ENCODE measurements around the gene DDX27. TPM values are rescaled to one million over a fixed set of nuclear protein-coding genes. Genes with fewer than 3 reads are reported as not detected.
A peak's percentile ranks its signal among the peaks of the same experiment; 100 is the strongest.

The DDX27 gene
- total and polyA plus RNA-seq, 9 of the 15 experiments (the other 6 are each of a cell fraction or from before 2014, with no cell fraction given), result 17.9 to 79.3 (median 57.0) TPM

DNA sequence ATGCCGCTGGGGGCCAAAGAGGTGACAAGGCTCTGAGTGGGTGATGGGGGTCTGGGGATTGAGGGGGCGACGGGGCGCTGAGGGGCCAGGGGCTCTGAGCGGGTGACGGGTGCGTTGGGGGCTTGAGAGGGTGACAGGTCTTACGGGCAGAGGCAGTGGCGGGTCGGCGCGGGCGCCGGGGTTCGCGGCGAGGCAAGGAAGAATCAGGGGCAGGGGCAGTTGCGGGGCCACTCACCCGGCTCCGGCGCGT is 58.5 kb downstream of the DDX27 start:
- Histone ChIP-seq H4K20me1 (replicated peaks; ENCODE audit: control insufficient read depth, insufficient read depth, low read length) (peaks cover 34% of the 10 kb centered on the region), H3K9me1 (ENCODE audit: control insufficient read depth, insufficient read depth, low read length) (peaks cover 6% of the 10 kb centered on the region), H2AFZ (ENCODE audit: low read depth, low read length) (peak overlapping the region; percentile 92), H3K79me2 (ENCODE audit: control insufficient read depth, insufficient read depth, low read length) (peaks cover 80% of the 10 kb centered on the region), H3K4me3 (peak overlapping the region; percentile 93), H3K36me3 (ENCODE audit: control insufficient read depth, insufficient read depth, low read length) (peaks cover 69% of the 10 kb centered on the region), H3K4me1 (replicated peaks in 1 of 2; ENCODE audit: control insufficient read depth in 2 of 2, insufficient read depth in 2 of 2, low read length in 2 of 2) (peaks cover 13 to 15% of the 10 kb centered on the region in 2 experiments; a peak in 4 of 5 replicates), H3K4me2 (ENCODE audit: insufficient read depth, low read length) (peak overlapping the region; percentile 99), H3K27ac (ENCODE audit: extremely low read depth, low read depth, low read length) (peak overlapping the region; percentile 95), H3K9ac (ENCODE audit: insufficient read depth in 1 of 2, low read depth in 2 of 2, low read length in 2 of 2) (peak overlapping the region; percentile 98 to 99; a peak in 3 of 4 replicates), H3K27me3 (ENCODE audit: control insufficient read depth in 2 of 2, insufficient read depth in 2 of 2, low read length in 2 of 2) (no peaks in the 10 kb centered on the region), H3K9me3 (replicated peaks; ENCODE audit: control insufficient read depth, insufficient read depth, low read depth, low read length) (peaks cover 14% of the 10 kb centered on the region)
- no peak for ATAC-seq
- in situ Hi-C loops (cut with MboI), result no loop called here
- peak; percentile 31; the same call in 1 of the 2 replicates for TF ChIP-seq PHF8 (IDR thresholded peaks at IDR 0.05; ENCODE audit: borderline replicate concordance, low read length)
- no peak for TF ChIP-seq POU5F1 (IDR thresholded peaks at IDR 0.05; ENCODE audit: borderline replicate concordance, low read depth, low read length, partially characterized antibody)
- TF ChIP-seq, protein P1, sequence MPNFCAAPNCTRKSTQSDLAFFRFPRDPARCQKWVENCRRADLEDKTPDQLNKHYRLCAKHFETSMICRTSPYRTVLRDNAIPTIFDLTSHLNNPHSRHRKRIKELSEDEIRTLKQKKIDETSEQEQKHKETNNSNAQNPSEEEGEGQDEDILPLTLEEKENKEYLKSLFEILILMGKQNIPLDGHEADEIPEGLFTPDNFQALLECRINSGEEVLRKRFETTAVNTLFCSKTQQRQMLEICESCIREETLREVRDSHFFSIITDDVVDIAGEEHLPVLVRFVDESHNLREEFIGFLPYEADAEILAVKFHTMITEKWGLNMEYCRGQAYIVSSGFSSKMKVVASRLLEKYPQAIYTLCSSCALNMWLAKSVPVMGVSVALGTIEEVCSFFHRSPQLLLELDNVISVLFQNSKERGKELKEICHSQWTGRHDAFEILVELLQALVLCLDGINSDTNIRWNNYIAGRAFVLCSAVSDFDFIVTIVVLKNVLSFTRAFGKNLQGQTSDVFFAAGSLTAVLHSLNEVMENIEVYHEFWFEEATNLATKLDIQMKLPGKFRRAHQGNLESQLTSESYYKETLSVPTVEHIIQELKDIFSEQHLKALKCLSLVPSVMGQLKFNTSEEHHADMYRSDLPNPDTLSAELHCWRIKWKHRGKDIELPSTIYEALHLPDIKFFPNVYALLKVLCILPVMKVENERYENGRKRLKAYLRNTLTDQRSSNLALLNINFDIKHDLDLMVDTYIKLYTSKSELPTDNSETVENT (CRISPR knock-in tag; IDR thresholded peaks at IDR 0.05), result 0 out of 2 replicates have a peak, but pooled peaks have one; percentile 15
- CTCF ChIA-PET (ENCODE audit: low intra/inter-chr PET ratio), result interaction anchor here (0.6 to 1.0 kb wide), 3 partner anchors 46 to 705 kb away, joined by 3 to 6 read pairs (median 3); partner anchors contain the start of gene SNAI1
- POLR2A ChIA-PET, result interaction anchor here (0.5 to 6.0 kb wide), 13 partner anchors 10 to 1507 kb away, joined by 3 to 68 read pairs (median 3); no protein-coding TSS in a partner anchor
- intact Hi-C loops (cut with micrococcal nuclease), result loop anchor here (5.0 kb wide), 2 partner anchors 45 to 90 kb away; partner anchors contain the start of gene STAU1
- DNase-seq (ENCODE audit: extremely low read depth in 1 of 4, low spot score in 3 of 4), result no peak
- FAIRE-seq, result no peak
- no TSS peak for BruUV-seq (replicated peaks)
- 0% methylated on average over 4 of the region's 22 CpGs for WGBS (ENCODE audit: insufficient coverage, low coverage, missing lambda C conversion rate)
